GM18498 (cell line): Measurements from ENCODE around the gene RIC8B.
"Not testable (repeated sequence)": the region's sequence is repeated elsewhere in the genome, so short reads cannot be mapped to it uniquely, and the experiment has no call there.

Experiments
- ATAC-seq: cut with Tn5 transposase; IDR thresholded peaks from one replicate; pipeline ENCODE4 v1.9.1; 2021; ENCODE audit warnings: mild to moderate bottlenecking, moderate library complexity; ENCODE audit not compliant: unreplicated experiment

RIC8B gene

GRCh38 chr12:106897981-106898901, 123.8 kb downstream of the RIC8B start:
- ATAC-seq, result no peak

GRCh38 chr12:106900554-106900953, 126.1 kb downstream of the RIC8B start:
- no peak for ATAC-seq

GRCh38 chr12:106901276-106901675, 126.8 kb downstream of the RIC8B start:
- ATAC-seq, result no peak

- no peak for ATAC-seq
Observed at GRCh38 chr12:106902053-106902452, 127.6 kb downstream of the RIC8B start.

- peak; percentile 79 for ATAC-seq
Observed at GRCh38 chr12:106903241-106903945, 128.9 kb downstream of the RIC8B start.

- ATAC-seq, result no peak
Observed at GRCh38 chr12:106906715-106907114, 132.2 kb downstream of the RIC8B start.

- ATAC-seq, result no peak
Observed at GRCh38 chr12:106907411-106907810, 132.9 kb downstream of the RIC8B start.

- ATAC-seq, result no peak
Observed at GRCh38 chr12:106907846-106908245, 133.4 kb downstream of the RIC8B start.

GRCh38 chr12:106908561-106908960, 134.1 kb downstream of the RIC8B start:
- ATAC-seq, result no peak

- ATAC-seq, result peak; percentile 68
Observed at GRCh38 chr12:106910202-106910601, 135.7 kb downstream of the RIC8B start.

- ATAC-seq, result no peak
Observed at GRCh38 chr12:106911581-106911980, 137.1 kb downstream of the RIC8B start.

- ATAC-seq, result no peak
Observed at GRCh38 chr12:106913456-106913855, 139.0 kb downstream of the RIC8B start.

GRCh38 chr12:106914796-106915634, 140.5 kb downstream of the RIC8B start:
- ATAC-seq, result peak; percentile 71

GRCh38 chr12:106915635-106916026, 141.1 kb downstream of the RIC8B start:
- peak; percentile 10 for ATAC-seq

GRCh38 chr12:106917503-106917902, 143.0 kb downstream of the RIC8B start:
- no peak for ATAC-seq

- no peak for ATAC-seq
Observed at GRCh38 chr12:106918746-106919145, 144.3 kb downstream of the RIC8B start.

- no peak for ATAC-seq
Observed at GRCh38 chr12:106919910-106920544, 145.5 kb downstream of the RIC8B start.

- ATAC-seq, result not testable (repeated sequence)
Observed at GRCh38 chr12:106921976-106922375, 147.5 kb downstream of the RIC8B start.

GRCh38 chr12:106923594-106923993, 149.1 kb downstream of the RIC8B start:
- not testable (repeated sequence) for ATAC-seq

- ATAC-seq, result no peak
Observed at GRCh38 chr12:106924268-106924861, 149.9 kb downstream of the RIC8B start.
